Erythroblast (primary cell): ENCODE data around the gene RASSF5.

Source experiments
- DNase-seq, 2 experiments: peaks; one replicate each; lab custom pipeline; 2025; lab: John Stamatoyannopoulos, UW
- GATA1 ChIP-seq: IDR thresholded peaks from 2 replicates; pipeline ENCODE4 v1.6.1; 2011; ENCODE audit warnings: low read depth, mild to moderate bottlenecking, control low read depth, low read length, moderate library complexity
- POLR2A ChIP-seq: IDR thresholded peaks from 2 replicates; pipeline ENCODE4 v1.6.1; 2011; ENCODE audit warnings: mild to moderate bottlenecking, low read length

Gene RASSF5

DNA sequence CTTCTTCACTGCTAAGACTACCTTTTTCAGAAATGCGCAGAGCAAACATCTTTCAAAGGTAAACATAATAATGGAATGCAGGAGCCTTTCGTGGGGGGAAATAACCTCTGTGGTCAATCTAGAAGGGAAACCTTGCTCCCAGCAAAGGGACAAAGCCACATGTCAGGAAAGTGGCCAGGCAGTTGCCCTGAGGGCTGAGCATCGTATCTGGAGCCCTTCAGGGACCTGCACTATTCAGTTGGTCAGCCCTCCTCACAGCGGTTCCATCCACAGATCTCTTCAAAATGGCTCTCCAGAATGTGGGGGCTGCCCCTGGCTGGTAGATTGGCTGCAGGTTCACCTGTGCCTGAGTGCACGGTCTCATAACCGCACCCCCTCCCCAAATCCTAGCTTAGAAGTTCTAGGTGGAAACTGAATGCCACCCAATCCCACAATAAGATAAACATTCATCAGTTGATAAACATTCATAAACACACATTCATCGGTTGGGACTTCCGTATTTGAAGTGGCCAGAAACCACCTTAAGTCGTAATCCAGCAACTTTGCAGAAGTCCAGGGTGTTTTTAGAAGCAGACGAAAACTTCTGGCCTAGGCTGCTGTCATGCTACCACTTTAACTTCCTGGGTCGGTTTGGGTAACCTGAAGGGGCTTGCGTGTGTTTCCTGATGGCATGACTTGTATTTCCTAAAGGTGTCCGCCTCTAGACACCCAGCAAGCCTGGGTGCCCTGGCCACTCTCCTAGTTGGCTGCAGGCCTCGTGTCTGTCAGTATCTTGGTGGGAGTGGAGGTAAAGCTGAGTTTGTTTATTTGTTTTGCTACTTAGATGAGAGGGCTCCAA, 50.5 kb downstream of the RASSF5 start:
- TF ChIP-seq POLR2A, result no peak
- TF ChIP-seq GATA1, result no peak
- peak; percentile 54 to 55 for DNase-seq

DNA sequence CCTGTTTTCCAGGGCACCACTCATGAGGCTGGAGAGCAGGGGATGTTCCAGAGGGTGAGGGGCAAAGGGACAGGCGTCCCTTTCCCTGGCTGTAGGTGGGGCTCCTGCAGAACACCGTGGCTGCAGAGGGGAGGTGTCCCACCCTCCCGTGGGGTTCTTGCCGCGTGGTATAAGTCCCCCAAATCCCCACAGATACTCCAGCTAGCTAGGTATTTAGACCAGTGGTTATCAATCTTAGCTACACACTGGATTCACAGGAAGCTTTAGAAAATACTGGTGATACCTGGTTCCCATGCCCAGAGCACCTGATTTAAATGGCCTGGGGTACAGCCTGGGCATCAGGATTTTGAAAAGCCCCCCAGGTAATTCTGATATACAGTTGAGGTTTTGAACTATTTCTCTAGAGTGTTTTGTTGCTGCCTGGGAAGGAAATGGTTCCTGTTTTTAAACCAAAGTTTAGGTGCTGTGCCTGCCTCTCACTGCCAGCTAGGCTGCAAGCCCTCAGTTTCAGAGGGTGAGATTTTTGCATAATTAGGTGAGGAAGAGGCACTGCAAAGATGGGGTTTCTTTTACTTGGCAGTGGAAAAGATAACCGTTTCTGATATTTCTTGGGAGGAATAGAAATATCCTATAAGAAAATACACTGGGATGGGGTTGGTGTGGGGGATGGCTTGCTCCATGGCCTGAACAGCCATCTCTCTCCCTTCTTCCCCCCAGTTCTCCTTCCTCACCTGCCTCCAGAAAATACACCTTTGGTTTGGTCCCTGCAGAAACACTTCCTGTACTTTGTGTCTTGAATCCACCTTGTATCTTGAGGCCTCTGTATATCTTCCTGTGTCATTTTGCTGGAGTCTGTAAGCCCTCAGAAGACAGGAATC, 51.7 kb downstream of the RASSF5 start:
- TF ChIP-seq GATA1, result no peak

DNA sequence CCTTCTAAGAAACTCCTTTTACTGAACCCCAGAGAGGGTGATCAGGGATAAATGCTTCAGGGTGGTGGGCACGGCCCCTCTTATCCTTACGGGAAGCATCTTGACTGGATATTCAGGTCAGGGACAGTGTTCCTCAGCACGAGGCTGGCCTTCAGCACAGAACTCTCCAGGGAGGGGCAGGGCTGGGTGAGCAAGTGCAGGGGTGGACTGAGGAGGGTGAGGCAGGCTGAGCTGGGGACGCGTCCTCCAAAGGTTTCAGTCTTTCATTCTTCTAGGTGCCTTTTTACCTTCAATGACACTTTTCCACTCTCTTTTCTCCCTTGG, 52.3 kb downstream of the RASSF5 start:
- DNase-seq, result peak; percentile 16 to 19
- TF ChIP-seq POLR2A (no peak), GATA1 (no peak)

More for the DNA sequence above, 51.7 kb downstream of the RASSF5 start:
- no peak for DNase-seq

DNA sequence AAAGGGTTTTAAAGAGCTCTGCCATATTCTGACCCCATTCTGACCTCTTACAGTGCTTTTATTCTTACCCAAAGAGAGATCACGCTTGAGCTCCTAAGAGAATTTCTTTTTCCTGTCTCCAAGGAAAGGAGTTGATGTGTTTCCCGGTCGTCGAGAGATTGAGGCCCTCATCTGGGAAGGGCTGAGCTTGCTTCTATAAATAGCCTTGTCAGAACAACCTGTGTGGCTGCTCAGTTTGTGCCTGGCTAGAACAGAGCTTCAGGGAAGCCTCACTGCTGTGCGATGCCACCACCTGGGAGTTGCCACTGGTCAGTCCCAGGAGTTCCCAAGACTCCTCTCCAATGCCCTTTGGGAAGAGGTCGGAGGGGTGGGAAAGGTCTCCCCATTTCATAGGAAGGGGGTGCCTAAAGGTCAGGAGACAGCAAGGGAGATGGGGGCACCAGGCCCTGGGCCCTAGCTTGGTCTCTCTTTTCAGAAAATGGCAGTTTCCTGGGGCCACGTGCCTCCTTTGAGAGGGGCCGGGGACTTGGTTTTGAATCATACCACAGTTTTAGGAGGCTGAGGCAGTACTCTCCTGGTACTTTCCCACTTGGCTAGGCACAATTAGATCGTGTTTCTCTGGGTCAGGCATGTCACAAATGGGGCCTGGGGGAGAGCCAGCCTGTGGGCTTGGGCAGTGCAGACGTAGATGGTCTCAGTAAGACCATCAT, 52.8 kb downstream of the RASSF5 start:
- TF ChIP-seq POLR2A (no peak), GATA1 (no peak)
- DNase-seq, result no peak

DNA sequence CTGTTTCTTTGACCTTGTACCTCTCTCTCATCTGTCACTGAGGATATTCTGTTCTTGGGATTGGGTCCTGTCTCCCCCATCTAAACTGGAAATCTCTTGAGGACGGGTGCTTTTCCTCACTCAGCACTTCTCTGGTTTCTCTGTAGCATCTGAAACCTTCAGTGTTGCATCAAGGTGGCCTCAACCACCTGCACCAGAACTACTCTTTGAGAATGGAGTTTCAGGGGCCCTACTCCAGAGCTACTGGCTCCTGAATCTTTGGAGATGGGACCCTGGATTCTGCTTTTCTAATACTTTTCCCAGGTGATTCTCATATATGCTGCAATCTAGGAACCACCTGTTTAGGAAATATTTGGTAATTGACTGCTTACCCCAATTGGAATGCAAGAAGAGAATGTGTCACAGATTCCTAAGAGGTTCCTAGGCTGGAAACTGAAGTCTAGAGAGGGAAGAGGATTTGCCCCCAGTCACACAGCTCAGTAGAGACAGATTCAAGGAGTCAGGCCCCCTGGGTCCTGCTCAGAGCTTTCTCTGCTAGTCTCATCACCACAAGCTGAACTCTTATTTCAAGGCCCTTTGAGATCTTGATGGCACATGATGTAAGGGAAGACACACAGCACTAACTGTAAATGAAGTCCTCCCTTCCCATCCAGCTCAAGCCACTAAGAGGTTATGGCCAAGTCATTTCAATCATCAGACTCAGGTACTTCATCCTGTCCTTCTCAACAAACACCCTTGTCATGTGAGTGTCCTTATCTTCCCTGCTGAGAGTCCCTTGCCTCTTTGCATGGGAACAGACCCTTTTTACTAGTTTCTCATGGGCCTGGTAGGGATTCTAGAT, 56.3 kb downstream of the RASSF5 start:
- DNase-seq, result no peak
- no peak for TF ChIP-seq POLR2A
- no peak for TF ChIP-seq GATA1

DNA sequence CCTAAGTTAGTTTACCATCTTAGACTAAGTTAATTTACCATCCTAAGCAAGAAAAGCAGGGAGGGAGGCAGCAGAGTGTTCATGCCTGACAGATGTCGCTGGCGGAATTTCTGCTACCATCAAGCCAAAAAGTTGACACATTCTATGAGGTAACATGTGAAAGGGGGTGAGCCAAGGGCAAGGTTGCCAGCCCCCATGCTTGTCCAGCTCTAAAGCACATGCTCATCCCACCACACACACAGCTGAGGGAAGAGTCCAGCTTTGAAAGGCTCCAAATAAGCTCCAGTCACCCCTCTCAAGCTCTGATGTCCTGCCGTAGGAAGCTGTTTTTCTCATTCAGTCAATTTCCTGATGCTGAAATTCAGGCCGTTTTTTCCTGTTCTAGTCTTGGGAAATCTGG, 58.7 kb downstream of the RASSF5 start:
- no peak for DNase-seq
- TF ChIP-seq POLR2A (no peak), GATA1 (no peak)

DNA sequence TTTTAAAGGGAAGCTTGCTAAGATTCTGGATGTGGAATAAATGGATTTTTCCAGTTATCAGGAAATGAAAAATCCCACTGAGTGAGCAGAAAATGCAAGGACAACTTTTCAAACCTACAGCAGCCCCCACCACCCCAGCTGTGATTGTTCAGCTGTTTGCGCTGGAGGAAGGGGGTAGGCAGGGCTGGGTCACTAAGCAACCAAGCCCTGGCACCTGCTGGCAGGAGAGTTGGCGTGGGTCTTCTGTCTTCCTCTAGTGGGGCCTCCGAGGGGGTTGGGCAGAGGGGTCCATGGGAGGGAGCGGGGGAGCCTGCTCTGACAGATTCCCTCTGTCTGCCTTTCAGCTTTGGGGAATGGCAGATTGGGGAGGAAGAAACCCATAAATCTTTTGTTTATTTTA, 59.7 kb downstream of the RASSF5 start:
- no peak for DNase-seq
- TF ChIP-seq GATA1 (no peak), POLR2A (no peak)

DNA sequence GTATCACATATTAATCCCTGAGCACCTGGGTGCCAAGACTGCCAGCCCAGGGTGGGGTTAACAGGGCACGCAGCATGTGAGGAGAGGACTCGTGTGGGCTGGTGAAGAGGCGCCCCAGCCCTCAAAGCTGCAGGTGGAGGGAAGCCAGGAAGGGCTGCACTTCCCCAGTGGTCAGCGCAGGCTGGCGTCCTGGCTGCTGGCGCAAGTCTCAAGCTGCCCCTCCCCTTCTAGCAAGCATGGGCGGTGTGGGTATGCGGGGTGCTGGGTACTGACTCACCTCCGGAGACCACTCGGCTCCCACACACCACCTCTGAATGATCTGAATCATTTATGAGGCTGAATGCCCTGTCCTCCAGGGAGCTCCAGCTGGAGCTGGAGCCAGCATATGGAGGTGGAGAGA, 60.9 kb downstream of the RASSF5 start:
- no peak for TF ChIP-seq POLR2A
- no peak for TF ChIP-seq GATA1
- no peak for DNase-seq

DNA sequence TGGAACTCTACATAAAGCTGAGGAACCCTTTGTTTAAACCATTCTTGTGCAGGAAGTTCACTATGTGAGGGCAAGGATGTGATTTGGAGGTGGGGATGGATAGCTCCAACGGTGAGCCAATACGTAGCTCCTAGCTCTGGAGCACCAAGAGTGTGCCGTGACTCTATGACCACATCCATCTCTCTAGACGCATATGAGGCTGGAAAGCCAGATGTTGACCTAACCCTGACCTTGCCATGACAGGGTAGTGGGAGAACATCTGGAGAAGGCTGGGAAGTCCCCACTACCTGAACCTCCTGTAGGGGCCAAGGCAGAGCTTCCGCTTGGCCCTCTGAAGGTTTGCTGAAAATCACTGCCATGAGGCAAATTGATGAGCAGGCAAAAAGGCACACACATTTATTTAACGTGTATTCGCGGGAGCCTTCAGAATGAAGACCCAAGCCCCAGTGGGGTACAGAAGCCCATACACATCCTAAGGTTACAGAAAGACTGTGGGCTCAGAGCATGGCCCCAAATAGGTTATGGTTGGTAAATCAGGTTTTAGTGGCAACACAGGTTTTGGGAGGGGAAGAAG, 61.5 kb downstream of the RASSF5 start:
- no peak for DNase-seq
- no peak for TF ChIP-seq GATA1
- TF ChIP-seq POLR2A, result no peak

DNA sequence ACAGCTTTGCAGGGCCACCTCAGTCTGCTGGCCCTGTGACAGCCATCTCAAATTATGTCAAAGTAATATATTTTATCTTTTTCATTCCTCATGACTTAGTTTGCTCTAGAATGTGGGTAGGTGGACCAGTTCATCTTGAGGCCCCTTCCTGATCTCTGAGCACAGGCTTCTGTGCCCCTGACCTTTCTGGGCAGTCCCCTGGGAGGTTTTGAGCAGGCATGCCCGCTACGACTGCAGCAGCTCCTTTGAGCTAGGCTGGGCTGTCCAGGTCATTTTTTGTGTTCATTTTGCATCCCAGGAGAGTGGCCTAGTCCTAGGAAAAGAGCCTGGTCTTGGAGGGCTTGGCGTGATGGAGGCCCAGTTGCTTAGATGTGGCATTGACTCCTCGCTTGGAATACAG, 62.2 kb downstream of the RASSF5 start:
- TF ChIP-seq GATA1, result no peak
- no peak for TF ChIP-seq POLR2A
- no peak for DNase-seq

DNA sequence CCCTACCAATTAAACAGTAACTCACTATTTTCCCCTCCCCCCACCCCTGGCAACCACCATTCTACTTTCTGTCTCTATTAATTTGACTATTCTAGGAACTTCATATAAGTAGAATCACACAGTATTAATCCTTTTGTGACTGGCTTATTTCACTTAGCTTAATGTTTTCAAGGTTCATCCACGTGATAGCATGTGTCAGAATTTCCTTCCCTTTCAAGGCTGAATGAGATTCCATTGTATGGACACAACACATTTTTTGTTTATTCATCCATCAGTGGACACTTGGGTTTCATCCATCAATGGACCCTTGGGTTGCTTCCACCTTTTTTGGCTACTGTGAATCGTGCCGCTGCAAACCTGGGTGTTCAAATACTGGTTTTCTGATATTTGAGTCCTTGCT, 63.2 kb downstream of the RASSF5 start:
- TF ChIP-seq GATA1 (no peak), POLR2A (no peak)
- no peak for DNase-seq

DNA sequence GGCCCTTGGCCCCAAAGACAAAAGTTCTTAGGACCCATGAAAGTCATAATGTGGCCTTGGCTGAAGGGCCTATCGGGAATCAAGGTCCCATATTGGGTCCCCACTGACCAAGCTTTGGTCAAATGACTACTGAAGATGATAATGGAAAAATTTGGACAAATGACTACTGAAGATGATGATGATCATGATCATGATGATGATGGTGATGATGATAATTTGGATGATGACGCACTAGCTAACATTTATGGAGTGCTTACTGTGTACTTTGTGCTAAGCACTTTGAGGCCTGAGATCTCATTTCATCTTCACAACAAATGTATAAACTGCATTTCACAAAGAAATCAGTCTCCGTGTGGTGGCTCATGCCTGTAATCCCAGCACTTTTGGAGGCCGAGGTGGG, 65.5 kb downstream of the RASSF5 start:
- DNase-seq, result no peak
- TF ChIP-seq GATA1, result no peak
- no peak for TF ChIP-seq POLR2A

DNA sequence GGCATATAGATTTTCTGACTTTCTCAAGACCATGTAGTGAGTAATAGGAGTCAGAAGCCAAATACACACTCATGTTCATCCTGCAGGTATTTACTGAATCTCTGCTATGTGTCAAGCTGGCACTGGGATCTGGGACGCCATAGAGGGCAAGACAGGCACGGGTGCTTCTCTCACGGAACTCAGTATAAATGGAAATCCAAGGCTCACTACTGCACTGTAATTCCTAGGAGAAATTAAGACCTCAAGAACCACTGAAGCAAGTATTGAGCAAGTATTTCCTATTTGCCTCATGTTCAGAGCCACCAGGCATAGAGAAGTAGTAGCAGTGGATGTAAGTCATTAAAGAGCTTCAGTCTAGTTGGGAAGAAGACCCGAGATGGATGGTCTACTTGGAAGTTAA, 66.0 kb downstream of the RASSF5 start:
- DNase-seq, result no peak
- TF ChIP-seq POLR2A (no peak), GATA1 (no peak)
